Measurements from ENCODE around the gene MAPK14.

Gene MAPK14

DNA sequence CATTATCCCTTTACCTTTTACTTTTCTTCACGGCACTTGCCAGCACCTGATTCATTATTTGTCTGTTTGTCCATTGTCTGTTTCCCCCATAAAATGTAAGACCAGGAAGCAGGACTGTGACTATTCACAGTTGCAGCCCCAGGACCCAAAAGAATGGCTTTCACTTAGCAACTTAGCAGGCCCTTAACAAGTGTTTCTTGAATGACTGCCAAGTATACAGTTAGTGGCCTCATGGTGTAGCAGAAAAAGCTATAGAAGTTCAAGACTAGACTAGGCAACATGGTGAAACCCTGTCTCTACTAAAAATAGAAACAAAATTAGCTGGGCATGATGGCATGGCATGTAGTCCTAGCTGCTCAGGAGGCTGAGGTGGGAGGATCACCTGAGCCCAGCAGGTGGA lies 7.5 kb upstream of the MAPK14 start:
- no peaks in the 10 kb centered on the region for H3K9me3 ChIP-seq (ENCODE audit: control insufficient read depth, low read length)
- no peak overlapping the region for H3K4me3 ChIP-seq (ENCODE audit: low read depth, low read length)
- H3K9ac ChIP-seq = no peak overlapping the region
- no peaks in the 10 kb centered on the region for H3K36me3 ChIP-seq (ENCODE audit: control insufficient read depth, insufficient read depth, low read length)
- H3K27me3 ChIP-seq (ENCODE audit: control insufficient read depth, insufficient read depth, low read length) = no peaks in the 10 kb centered on the region
- no peaks in the 10 kb centered on the region for H3K4me1 ChIP-seq
- TF ChIP-seq, protein P1, sequence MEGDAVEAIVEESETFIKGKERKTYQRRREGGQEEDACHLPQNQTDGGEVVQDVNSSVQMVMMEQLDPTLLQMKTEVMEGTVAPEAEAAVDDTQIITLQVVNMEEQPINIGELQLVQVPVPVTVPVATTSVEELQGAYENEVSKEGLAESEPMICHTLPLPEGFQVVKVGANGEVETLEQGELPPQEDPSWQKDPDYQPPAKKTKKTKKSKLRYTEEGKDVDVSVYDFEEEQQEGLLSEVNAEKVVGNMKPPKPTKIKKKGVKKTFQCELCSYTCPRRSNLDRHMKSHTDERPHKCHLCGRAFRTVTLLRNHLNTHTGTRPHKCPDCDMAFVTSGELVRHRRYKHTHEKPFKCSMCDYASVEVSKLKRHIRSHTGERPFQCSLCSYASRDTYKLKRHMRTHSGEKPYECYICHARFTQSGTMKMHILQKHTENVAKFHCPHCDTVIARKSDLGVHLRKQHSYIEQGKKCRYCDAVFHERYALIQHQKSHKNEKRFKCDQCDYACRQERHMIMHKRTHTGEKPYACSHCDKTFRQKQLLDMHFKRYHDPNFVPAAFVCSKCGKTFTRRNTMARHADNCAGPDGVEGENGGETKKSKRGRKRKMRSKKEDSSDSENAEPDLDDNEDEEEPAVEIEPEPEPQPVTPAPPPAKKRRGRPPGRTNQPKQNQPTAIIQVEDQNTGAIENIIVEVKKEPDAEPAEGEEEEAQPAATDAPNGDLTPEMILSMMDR (IDR thresholded peaks at IDR 0.05) = no peak
- no peaks in the 10 kb centered on the region for H3K79me2 ChIP-seq
- H2AFZ ChIP-seq = no peak overlapping the region
- no peak overlapping the region for H3K4me2 ChIP-seq (ENCODE audit: low read length)
- H3K27ac ChIP-seq = no peak overlapping the region

DNA sequence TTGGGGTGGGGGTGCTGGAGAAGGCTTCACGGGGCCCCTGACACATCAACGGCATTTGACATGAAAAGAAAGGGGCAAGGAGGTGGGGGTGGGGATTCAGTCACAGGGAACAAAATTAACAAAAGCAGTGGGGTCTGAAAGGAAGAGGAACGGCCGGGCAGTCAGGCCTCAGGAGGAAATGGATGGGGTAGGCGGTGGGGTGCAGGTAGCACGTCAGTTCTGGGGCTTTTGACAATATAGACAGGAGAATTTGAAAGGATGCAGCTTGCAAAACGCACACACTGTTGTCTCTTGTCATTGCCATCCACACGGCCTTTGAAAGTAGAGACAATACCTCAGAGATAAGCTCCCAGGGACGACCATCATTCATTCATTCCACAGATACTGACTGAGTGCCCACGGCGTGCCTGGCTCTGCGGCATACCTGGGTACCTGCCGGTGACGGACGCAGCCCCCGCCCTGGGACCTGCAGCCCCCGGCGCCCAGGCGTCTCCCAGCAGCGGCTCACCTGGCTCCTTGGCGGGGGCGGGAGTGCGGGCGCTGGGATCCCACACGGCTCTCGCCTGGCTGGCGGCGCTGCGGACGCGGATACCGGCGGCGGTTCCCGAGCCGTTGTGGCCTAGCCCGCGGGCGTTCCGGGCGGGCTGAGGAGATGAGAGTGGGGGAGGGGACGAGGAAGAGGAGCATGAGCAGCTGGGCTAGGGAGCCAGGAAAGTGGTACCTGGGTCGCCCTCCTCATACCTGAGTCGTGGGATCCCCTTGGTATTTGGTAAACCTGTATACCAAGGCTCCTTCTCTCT lies 3.4 kb upstream of the MAPK14 start, which contains the start of gene SLC26A8:
TSS of gene SLC26A8 (minus strand) at position 646 of the 800 bp plus-strand sequence. CDS start 4,934 bp downstream, outside the sequence.
- Histone ChIP-seq H3K27ac (no peak within 1 kb of the TSS), H3K79me2 (peaks cover 7% of the 10 kb centered on the region)

DNA sequence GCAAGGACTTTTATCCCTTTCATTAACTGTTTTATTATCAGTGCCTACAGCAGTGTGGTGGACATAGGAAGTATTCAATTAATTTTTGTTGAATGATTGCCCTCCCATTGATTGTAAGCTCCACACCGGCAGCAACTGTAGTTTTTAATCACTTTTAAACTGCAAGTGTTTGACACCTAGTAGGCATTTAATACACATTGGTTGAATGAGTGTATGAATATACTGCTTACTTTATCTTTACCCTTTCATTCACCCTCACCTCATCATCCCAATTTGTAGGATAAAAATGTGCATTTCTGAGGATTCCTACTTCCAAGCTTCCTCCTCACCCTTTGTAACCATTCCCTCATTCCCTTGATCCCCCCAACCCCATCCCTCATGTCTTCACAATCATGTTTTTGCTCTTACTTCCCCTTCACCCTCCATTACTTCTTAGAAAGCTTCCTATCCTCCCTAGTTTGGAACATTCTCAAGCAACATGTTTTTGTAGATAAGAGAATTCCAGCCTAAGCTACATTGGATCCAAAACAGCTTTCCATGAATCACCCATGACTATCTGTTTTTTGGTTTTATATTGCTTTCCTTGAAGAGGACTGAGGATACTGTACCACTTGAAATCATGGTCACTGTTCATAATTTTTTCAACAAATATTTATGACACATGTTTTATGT lies 2.2 kb upstream of the MAPK14 start:
- no peak overlapping the region for H3K27ac ChIP-seq
- H3K27me3 ChIP-seq (ENCODE audit: control insufficient read depth, insufficient read depth, low read length) = no peaks in the 10 kb centered on the region
- no peaks in the 10 kb centered on the region for H3K36me3 ChIP-seq (ENCODE audit: control insufficient read depth, insufficient read depth, low read length)
- H3K4me2 ChIP-seq (ENCODE audit: low read length) = no peak overlapping the region
- peaks cover 15% of the 10 kb centered on the region for H3K79me2 ChIP-seq
- no peak overlapping the region for H2AFZ ChIP-seq
- peaks cover 2% of the 10 kb centered on the region for H3K4me1 ChIP-seq
- TF ChIP-seq, protein P1 (IDR thresholded peaks at IDR 0.05) = no peak
- no peak overlapping the region for H3K9ac ChIP-seq
- H3K9me3 ChIP-seq (ENCODE audit: control insufficient read depth, low read length) = no peaks in the 10 kb centered on the region
- no peak overlapping the region for H3K4me3 ChIP-seq (ENCODE audit: low read depth, low read length)

More for the DNA sequence above, 3.4 kb upstream of the MAPK14 start, which contains the start of gene SLC26A8:
- Histone ChIP-seq H3K4me2 (ENCODE audit: low read length) (no peak within 1 kb of the TSS), H3K36me3 (ENCODE audit: control insufficient read depth, insufficient read depth, low read length) (no peaks in the 10 kb centered on the region), H2AFZ (peak within 1 kb of the TSS; percentile 81), H3K9ac (no peak within 1 kb of the TSS), H3K4me1 (no peaks in the 10 kb centered on the region), H3K27me3 (ENCODE audit: control insufficient read depth, insufficient read depth, low read length) (no peaks in the 10 kb centered on the region), H3K4me3 (ENCODE audit: low read depth, low read length) (no peak within 1 kb of the TSS), H3K9me3 (ENCODE audit: control insufficient read depth, low read length) (no peaks in the 10 kb centered on the region)
- TF ChIP-seq, protein P1 (IDR thresholded peaks at IDR 0.05) = no peak

DNA sequence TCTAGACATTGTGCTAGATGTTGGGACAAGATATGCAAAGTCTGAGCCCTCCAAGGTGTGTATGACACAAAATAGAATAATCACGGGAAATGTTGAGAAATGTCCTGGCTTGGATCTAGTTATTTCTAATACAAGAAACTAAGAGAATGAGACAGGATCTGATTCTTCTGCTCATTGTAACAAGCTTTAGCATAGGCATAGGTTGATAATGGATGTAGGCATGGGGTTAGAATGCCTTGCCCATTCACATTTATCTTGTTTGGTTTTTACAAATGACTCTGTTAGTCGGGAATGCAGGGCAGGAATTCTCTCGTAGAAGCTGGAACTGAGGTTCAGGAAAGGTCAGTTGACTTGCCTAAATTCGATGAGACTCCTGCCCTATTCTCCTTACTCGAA lies 1.7 kb upstream of the MAPK14 start:
- TF ChIP-seq, protein P1 (IDR thresholded peaks at IDR 0.05) = no peak
- Histone ChIP-seq H3K4me1 (peaks cover 2% of the 10 kb centered on the region), H3K27me3 (ENCODE audit: control insufficient read depth, insufficient read depth, low read length) (no peaks in the 10 kb centered on the region), H3K9ac (no peak overlapping the region), H3K9me3 (ENCODE audit: control insufficient read depth, low read length) (no peaks in the 10 kb centered on the region), H3K4me3 (ENCODE audit: low read depth, low read length) (no peak overlapping the region), H3K79me2 (peaks cover 17% of the 10 kb centered on the region), H3K4me2 (ENCODE audit: low read length) (no peak overlapping the region), H3K27ac (no peak overlapping the region), H2AFZ (no peak overlapping the region), H3K36me3 (ENCODE audit: control insufficient read depth, insufficient read depth, low read length) (no peaks in the 10 kb centered on the region)

All from parathyroid adenoma (tissue), 2 donors.